Measurements from ENCODE around the gene OBP2A. TPM values are rescaled to one million over a fixed set of nuclear protein-coding genes. Genes with fewer than 3 reads are reported as not detected.

The OBP2A gene
- total and polyA plus RNA-seq, 3 donors from 2014 or later, result 11.8 to 19.0 (median 13.9) TPM

DNA sequence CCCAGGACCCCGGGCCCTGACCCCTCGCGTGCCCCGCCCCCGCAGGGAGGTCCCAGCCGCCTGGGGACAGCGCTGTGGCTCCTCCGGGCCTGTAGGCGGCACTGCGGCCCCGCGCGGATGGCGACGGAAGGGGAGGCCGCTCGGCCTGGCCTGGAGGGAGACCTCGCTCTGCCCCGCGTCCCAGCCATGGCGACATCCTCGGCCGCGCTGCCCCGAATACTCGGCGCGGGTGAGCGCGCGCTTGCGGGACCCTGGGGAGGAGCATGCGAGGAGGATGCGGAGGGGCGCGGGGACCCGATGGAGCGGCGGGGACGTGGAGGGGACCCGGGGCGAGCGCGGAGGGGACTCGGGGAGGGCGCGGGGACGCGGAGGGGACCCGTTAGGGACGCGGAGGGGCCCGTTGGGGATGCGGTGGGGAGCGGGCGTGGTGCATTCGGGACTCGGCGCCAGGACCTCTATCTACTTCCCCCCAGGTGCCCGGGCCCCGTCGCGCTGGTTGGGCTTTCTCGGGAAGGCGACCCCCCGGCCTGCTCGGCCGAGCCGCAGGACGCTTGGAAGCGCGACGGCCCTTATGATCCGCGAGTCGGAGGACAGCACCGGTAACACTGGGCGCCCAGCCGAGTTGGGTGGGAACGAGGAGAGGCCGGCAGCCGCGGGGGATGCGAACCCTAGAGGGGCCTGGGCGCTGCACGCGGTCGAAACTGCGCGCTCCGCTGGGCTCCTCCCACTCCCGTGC, 45.2 kb upstream of the OBP2A start, which contains the start of gene MRPS2:
Gene MRPS2, plus strand, starts transcription at position 158 of the 736 bp plus-strand sequence. Its CDS starts 29 bp downstream, at position 187.
- 0% methylated on average over 49 of the region's 92 CpGs; no CpG with 5 or more reads in 1 of the 2 donors for WGBS, 2 donors
- intact Hi-C loops (cut with DNase I; ENCODE audit: low total_unique reads), result no loop called here
- Histone ChIP-seq H3K27me3 (no peaks in the 10 kb centered on the region), H3K4me3 (peak within 1 kb of the TSS; percentile 77 to 90), H3K4me1 (peaks cover 12% of the 10 kb centered on the region), H3K27ac (peak within 1 kb of the TSS; percentile 28 to 57), H3K36me3 (ENCODE audit: low read depth, missing control alignments) (no peaks in the 10 kb centered on the region), H3K9me3 (no peaks in the 10 kb centered on the region)
- DNase-seq, result peak; percentile 88
- TF ChIP-seq CTCF (IDR thresholded peaks at IDR 0.05) (peak; percentile 81 to 84 (median 82)), POLR2A (IDR thresholded peaks at IDR 0.05) (no peak)

DNA sequence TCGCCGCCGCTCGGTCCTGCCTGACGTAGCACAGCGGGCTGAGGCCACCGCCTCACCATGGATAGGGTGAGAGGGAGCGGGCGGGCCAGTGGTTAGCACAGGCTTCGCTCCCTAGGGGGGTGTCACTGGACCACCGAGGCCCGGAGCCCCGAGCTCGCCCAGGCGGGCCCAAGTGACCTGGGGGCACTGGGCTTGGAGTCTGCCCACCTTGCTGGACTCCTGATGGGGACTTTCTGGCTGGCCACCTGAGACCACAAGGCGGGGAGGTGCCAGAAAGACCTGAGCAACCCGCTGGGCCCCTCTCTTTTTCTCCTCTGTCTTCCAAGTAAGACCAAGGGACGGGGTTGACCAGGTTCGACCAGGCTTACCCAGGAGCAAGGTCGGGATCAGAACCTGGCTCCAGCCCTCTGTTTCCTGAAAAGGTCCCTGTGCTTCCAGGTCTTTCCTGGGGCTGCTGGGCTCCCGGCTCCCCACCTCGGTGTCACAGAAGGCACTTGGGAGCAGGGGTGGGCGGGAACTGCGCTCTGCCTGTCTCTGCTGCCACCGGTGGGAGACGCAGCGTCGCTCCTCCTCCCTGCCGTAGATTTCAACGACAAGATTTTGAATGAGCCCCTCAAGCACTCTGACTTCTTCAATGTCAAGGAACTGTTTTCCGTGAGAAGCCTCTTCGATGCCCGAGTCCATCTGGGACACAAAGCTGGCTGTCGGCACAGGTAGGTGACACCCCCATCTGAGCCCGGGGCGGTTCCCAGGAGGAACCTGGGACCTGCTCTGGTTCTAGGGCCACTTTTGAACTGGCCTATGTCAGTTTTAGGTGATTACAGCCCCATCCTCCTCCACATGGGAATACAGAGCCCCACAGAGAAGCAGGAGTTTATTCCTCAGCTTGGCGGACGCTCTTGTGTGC, 44.4 kb upstream of the OBP2A start:
- Histone ChIP-seq H3K4me1 (peaks cover 12% of the 10 kb centered on the region), H3K36me3 (ENCODE audit: low read depth, missing control alignments) (no peaks in the 10 kb centered on the region), H3K9me3 (no peaks in the 10 kb centered on the region), H3K27ac (peak overlapping the region in 1 of 2 donors; percentile 28), H3K4me3 (peak overlapping the region; percentile 77 to 90), H3K27me3 (no peaks in the 10 kb centered on the region)
- TF ChIP-seq CTCF (IDR thresholded peaks at IDR 0.05) (no peak), POLR2A (IDR thresholded peaks at IDR 0.05) (no peak)
- 39 to 45% methylated on average over 8 to 38 of the region's 38 CpGs for WGBS, 2 donors
- no peak for DNase-seq
- intact Hi-C loops (cut with DNase I; ENCODE audit: low total_unique reads), result no loop called here

GRCh38 chr9:135502168-135502872, 43.6 kb upstream of the OBP2A start:
- H3K36me3 ChIP-seq (ENCODE audit: low read depth, missing control alignments), result no peaks in the 10 kb centered on the region
- TF ChIP-seq CTCF (IDR thresholded peaks at IDR 0.05) (no peak), POLR2A (IDR thresholded peaks at IDR 0.05) (no peak)
- H3K4me1 ChIP-seq, result peaks cover 12% of the 10 kb centered on the region
- H3K4me3 ChIP-seq, result no peak overlapping the region
- H3K27ac ChIP-seq, result no peak overlapping the region
- 82 to 83% methylated on average over 13 to 15 of the region's 15 CpGs for WGBS, 2 donors
- no peak for DNase-seq
- no peaks in the 10 kb centered on the region for H3K9me3 ChIP-seq
- intact Hi-C loops (cut with DNase I; ENCODE audit: low total_unique reads), result no loop called here
- H3K27me3 ChIP-seq, result no peaks in the 10 kb centered on the region

- Histone ChIP-seq H3K36me3 (ENCODE audit: low read depth, missing control alignments) (no peaks in the 10 kb centered on the region), H3K9me3 (no peaks in the 10 kb centered on the region), H3K27ac (no peak overlapping the region), H3K4me1 (peaks cover 12% of the 10 kb centered on the region), H3K27me3 (no peaks in the 10 kb centered on the region), H3K4me3 (no peak overlapping the region)
- no peak for TF ChIP-seq CTCF (IDR thresholded peaks at IDR 0.05)
- intact Hi-C loops (cut with DNase I; ENCODE audit: low total_unique reads), result no loop called here
- no peak for DNase-seq
- 82 to 92% methylated on average over 14 to 16 of the region's 16 CpGs for WGBS, 2 donors
Measured at GRCh38 chr9:135502873-135503321, 43.0 kb upstream of the OBP2A start.
